GM12891 (cell line): ENCODE measurements around the gene ZBTB4.

ENCODE experiments used
- POLR2A ChIP-seq: IDR thresholded peaks from 2 replicates; pipeline ENCODE4 v1.6.1; 2011; ENCODE audit warnings: low read depth, low read length, control low read depth
- POLR2AphosphoS5 ChIP-seq: IDR thresholded peaks from 2 replicates; pipeline ENCODE4 v1.6.1; 2011; ENCODE audit warnings: low read depth, low read length, control low read depth
- SPI1 ChIP-seq: IDR thresholded peaks from 2 replicates; pipeline ENCODE4 v1.6.1; 2011; ENCODE audit warnings: low read depth, low read length, control low read depth
- TAF1 ChIP-seq: IDR thresholded peaks from 2 replicates; pipeline ENCODE4 v1.6.1; 2011; ENCODE audit warnings: low read depth, low read length, control low read depth

GRCh38 chr17:7460850-7461660 is 18.4 kb downstream of the ZBTB4 start:
- no peak for TF ChIP-seq POLR2A
- no peak for TF ChIP-seq TAF1
- no peak for TF ChIP-seq POLR2AphosphoS5
- no peak for TF ChIP-seq SPI1
